Activated effector memory CD4-positive, alpha-beta T cell treated with anti-CD3 and anti-CD28 coated beads, Interleukin-2, amount 50 U/mL, for 16 hours (primary cell): ENCODE measurements around the gene TRIM41.
"Not testable (repeated sequence)": the region's sequence is repeated elsewhere in the genome, so short reads cannot be mapped to it uniquely, and the experiment has no call there.

Source experiments
- DNase-seq: peaks from one replicate; pipeline ENCODE4 v3.0.0-alpha.2; 2020

TRIM41 gene

DNA sequence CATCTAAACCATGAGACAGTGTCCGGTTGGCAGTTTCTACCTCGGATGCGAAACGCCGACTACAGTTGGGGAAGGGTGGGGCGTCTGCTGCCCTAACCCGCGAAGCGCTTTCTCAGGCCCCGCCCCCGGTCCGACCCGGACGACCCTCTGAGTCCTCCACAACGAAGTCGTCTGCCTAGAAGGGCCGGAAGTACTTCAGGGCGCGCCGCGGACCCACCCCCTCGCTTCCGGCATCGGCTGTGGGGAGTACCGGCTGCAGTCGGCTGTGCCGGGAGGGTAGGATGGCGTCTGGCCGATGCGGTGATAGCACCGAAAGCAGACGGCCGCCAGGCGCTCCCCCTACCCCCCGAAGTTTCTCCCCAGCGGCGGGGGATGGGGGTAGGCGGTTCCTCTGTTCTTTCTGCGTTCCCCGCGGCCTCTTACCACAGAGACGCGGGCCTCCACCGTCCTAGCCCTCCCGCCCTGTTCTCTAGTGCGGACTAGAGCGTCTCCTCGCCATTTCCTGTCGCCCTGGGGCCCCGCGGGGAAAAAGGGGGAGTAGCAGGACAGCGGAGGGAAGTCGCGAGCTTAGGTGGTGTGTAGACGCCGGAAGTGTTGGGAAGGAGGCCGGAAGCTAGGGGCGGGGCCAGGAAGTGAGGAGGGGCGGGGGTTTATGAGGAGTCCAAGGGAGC is at the start of gene TRIM41:
Gene TRIM41 (plus strand): TSS at position 224 of the 671 bp plus-strand sequence. CDS start 719 bp downstream, outside the sequence.
- DNase-seq = peak; percentile 99

DNA sequence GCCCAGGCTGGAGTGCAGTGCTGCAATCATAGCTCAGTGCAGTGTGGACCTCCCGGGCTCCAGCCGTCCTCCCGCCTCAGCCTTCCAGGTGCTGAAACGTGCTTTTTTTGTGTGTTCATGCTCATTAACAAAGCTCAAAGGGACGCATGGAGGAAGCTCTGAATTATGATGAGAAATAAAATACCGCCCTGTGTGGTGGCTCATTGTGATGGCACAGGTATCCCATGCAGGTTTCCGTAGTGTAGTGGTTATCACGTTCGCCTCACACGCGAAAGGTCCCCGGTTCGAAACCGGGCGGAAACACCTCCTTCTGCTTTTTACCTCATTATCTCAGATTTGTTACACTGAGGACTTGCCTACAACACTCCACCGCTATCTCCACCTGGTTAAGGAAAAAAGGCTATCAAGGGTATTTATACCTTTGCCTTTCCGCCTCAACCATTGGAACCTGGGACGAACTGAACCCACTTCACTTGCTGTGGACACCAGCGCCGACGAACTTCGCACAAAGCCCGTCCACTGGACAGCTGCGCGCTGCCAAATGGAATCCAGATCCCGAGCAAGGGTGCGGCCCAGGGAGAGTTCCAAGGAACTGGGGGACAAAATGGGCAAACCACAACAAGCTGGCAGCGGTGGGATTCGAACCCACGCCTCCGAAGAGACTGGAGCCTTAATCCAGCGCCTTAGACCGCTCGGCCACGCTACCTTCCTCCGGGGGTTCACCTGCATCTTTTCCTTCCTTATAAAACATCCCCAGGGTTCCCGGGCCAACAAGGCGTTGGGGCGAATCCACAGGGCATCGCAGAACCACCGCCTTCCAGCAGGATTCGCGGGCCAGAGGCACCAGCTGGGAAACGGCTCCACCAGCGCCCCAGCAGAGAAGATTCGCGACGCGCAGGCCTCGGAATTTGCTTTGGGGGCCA is 49.4 kb upstream of the TRIM41 start:
- DNase-seq = peak; percentile 84

DNA sequence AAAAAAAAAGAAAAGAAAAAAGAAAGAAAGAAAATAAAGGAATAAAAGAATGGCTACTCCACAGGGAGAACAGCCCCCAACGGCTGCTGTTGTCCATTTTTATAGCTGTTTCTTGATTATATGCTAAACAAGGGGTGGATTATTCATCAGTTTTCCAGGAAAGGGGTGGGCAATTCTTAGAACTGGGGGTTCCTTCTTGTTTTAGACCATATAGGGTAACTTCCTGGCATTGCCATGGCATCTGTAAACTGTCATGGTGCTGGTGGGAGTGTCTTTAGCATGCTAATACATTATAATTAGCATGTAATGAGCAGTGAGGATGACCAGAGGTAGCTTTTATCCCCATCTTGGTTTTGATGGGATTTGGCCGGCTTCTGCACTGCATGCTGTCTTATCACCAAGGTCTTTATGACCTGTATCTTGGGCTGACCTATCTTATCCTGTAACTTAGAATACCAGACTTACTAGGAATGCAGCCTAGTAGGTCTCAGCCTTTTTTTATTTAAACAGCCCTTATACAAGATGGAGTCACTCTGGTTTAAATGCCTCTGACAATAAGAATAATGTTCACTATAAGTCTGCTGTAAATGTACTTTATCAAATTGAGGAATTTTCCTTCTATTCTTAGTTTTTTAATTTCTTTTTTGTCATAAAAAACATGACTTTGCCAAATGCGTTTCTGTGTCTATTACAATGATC is 46.7 kb upstream of the TRIM41 start:
- DNase-seq = no peak

- DNase-seq = not testable (repeated sequence)
These were observed 45.5 kb upstream of the TRIM41 start for GRCh38 chr5:181177559-181177958.

DNA sequence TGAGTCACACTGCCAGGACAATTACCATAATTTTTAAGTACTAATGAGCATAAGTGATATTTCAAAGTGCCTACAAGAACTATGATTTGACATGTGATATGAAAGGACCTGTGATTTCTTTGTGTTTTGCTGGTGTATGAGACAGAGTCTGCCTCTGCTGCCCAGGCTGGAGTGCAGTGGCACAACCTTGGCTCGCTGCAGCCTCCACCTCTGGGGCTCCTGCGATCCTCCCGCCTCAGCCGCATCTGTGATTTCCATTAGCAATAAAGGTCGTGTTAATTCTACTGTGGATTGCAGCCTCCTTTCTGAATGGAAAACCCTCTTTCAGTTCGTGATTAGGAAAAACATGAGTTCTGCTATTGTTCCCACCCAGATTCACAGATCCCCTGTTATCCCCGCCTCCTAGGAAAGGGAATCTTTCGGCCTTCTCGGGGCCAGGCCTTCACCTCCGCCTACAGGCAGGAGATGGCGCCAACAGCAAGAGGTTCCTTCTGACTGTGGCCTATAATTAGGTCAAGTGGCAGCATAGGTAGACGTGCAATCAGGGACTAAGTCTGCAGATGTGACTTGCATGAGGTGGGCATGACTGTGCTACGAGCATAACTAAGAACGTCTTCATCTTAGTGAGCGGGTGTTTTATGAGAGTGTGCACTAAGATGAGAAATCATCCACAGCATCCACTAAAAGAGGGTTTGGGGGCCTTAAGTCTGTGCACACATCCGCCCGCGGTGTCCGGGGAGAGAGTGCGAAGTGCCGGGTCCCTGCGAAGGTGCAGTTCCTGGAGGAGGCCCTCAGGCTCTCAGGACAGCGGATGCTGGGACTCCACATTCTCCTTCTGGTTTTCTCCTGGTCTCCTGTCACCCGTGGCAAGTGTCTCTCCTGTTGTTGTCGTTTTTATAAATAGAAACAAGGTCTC is 41.2 kb upstream of the TRIM41 start:
- peak; percentile 85 for DNase-seq

- no peak for DNase-seq
These were observed 40.4 kb upstream of the TRIM41 start for GRCh38 chr5:181182651-181183050.

DNA sequence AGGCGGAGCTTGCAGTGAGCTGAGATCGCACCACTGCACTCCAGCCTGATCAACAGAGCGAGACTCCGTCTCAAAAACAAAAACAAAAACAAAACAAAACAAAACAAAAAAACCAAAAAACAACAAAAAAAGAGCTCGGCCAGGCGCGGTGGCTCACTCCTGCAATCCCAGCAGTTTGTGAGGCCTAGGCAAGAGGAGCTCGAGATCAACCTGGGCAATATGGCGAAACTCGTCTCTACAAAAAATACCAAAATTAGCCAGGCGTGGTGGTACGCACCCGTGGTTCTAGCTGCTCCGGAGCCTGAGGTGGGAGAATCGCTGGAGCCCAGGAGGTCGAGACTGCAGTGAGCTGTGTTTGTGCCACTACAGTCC is 38.2 kb upstream of the TRIM41 start:
- no peak for DNase-seq

DNA sequence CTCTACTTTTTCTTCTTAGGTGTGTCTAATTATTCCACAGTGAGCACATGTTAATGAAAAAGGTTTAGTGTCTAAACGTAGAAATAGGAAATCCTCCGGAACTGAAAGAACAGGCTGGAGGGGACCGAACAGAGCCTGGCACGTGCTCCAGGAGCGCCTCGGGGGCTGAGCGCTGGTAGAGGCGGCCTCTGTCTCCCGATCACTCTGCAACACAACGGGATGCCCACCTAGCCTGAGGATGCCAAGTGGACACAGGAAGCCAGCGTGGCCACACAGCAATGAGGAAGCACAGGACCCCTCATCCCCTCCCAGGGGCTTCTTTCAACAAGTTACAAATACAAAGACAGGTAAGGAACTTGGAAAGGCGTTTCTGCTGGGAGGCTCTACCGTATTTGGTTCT is 37.5 kb upstream of the TRIM41 start:
- DNase-seq = no peak

- DNase-seq = no peak
These were observed 37.1 kb upstream of the TRIM41 start for GRCh38 chr5:181186022-181186421.

- no peak for DNase-seq
These were observed 36.0 kb upstream of the TRIM41 start for GRCh38 chr5:181186986-181187499.

DNA sequence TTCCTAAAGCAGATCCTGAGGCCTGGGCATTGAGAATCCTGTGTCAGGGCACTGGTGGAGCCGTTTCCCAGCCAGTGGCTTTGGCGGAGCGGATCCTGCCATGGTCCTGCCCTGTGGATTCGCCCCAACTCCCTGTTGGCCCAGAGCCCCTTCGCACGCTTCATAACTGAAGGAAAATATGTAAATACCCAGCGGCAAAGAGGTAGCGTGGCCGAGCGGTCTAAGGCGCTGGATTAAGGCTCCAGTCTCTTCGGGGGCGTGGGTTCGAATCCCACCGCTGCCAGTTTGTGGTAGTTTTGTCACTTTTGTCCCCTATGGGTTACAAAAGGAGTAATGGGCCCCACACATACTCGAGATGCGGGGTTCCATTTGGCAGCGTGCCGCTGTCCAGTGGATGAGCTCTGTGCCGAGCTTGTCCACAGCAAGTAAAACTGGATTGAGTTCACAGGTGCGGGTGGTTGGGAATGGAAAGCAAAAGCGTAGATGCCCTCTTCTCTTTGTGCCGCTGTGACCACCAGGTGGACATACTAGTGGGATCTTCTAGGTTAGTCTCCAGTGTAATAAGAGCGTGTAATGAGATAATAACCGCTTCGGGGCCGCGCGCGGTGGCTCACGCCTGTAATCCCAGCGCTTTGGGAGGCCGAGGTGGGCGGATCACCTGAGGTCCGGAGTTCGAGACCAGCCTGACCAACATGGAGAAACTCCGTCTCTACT is 35.4 kb upstream of the TRIM41 start:
- DNase-seq = peak; percentile 80

DNA sequence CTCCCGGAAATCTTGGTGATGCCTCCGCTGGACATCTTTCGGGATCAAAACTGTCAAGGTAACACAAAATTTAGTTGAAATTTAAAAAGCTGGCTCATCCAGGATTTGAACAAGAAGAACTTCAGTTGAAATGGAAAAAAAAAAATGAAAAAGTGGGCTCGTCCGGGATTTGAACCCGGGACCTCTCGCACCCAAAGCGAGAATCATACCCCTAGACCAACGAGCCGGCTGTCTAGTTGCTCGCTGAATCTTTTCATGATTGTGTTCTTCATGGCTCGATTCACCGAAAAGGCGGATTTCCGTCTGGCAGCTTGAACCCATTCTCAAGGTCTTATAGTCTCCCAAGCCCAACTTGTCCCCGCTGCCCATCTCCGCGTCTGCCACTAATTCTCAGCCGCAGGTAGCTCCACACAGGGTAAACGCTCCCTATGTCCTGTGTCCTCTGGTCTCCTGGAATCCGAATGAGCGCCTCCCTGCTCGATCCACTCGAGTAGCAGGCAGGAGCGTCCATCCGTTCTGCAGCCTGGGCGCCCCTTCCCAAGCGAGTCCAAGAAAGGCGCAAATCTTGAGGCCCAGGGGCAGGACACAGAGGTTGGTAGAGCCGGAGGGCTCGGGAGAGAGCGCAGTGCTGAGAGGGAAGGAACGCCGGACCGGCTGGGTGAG is 34.2 kb upstream of the TRIM41 start:
- peak; percentile 93 for DNase-seq

- DNase-seq = peak; percentile 87
These were observed 33.6 kb upstream of the TRIM41 start for GRCh38 chr5:181189363-181189961.

DNA sequence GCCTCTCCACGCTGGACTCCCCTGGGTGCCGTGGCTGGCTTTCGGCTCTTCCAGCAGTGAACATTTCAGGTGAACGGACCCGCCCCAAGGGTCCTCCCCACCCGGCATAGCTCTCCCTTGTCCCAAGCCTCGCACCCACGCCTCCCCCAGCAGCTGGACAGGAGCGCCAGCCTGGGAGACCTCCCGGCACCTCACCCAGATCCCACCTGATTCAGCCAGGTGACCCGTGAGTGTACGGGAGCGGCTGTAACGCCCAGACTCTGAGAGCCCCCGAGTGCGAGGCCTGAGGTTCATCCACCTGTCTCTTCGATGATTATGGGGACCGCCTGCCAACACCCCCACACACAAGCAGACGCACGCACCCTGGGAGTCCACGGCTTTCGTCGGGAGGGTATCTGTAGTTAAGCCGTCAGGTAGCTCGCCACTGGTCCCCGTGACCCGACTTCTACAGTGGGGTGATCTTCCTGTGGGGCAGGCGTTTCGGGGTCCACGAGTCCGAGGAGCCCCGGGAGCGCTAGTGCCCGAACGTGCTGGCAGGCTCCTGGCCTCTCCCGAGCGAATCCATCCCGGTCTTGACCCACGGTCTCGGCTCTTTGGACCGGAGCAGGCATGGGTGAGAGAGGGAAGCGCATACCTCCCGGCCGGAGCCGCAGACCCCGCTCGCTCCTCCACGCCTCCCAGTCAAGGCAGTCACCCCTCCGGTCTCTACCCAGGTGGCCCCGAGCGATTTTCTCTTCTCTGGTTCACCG is 32.9 kb upstream of the TRIM41 start:
- DNase-seq = peak; percentile 83

GRCh38 chr5:181190711-181191525 is 32.2 kb upstream of the TRIM41 start:
- DNase-seq = peak; percentile 83

DNA sequence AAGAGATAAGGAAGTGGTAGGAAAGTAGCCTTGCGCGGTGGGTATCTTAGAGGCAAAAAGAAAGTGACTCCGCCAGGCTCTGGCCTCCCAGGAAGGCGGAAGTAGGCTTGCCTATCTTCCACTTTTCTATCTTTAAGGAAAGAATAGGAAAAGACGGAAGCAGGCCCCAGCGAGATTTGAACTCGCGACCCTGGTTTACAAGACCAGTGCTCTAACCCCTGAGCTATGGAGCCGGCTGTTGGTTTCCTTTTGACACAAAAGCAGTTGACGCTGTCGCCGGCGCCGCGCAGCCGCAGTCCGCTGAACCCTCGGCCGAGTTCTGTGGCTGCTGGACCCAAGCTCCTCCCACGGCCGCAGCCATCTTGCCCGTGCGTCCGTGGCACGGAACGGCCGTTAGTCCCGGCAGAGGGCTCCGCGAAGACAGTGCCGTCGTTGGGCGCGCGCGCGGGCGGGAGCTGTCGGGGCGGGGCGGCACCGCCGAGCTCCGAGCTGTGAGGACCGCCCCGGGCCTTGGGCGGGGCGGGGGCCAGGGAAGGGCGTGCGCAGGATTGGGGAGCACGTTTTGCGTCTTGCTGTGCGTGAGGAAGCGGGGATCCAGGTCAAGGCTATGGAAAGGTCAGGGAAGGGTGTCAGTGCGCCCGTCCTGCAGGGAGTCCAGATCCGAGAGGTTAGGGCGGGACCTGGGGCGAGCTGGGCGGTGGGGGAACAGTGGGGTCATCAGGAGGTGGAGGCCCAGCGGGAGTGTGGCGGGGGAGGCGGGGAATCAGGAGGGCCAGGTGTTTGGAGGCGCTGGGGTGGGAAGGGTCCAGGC is 31.4 kb upstream of the TRIM41 start:
- DNase-seq = peak; percentile 99

DNA sequence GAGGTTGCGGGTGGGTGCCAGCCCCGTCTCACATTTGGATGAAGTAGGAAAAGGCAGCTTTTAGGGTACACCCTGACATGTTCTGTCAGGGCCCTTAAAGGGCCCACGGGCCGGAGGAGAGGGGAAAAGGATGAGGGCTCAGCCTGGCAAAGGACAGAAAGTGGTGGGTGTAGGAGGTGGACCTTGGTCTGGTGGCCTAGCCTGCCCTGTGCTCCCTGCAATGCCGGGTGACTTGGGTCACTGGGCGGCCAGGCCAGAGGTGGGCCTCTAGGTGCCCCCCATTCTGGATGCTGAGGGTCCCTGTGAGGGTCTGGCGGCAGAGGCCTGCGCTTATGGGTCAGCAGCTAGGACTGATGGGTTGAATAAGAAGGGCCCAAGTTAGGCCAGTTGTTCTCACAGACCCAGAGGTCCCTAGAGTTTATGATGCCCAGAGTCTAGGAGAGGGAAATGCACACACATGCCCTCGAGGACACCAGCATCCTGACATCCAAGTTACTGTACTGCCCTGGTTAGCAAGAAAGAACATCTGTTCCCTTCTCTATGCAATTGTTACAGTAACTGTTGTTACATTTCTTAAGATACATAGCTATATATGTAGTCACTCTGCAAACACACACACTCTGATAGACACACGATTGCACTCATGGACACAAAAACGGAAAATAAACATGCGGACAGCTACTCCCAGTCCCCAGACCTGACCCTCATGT is 30.6 kb upstream of the TRIM41 start:
- DNase-seq = no peak
